GM12892 (cell line): ENCODE data around the gene YBX2.
"Not testable (repeated sequence)": the region's sequence is repeated elsewhere in the genome, so short reads cannot be mapped to it uniquely, and the experiment has no call there.

Experiments
- DNase-seq: peaks from one replicate; pipeline ENCODE4 v3.0.0; 2011; ENCODE audit not compliant: insufficient read length
- FAIRE-seq: peaks from 2 replicates; lab custom pipeline; 2011; peaks lifted over from hg19 to GRCh38; lab: Jason Lieb, UNC
- POLR2A ChIP-seq: IDR thresholded peaks from 2 replicates; pipeline ENCODE4 v1.6.1; 2011; ENCODE audit warnings: low read depth, low read length, control low read depth
- POLR2AphosphoS5 ChIP-seq: IDR thresholded peaks from 2 replicates; pipeline ENCODE4 v1.6.1; 2011; ENCODE audit warnings: low read depth, low read length, control low read depth
- TAF1 ChIP-seq: IDR thresholded peaks from 2 replicates; pipeline ENCODE4 v1.6.1; 2011; ENCODE audit warnings: low read depth, mild to moderate bottlenecking, control low read depth, low read length, borderline replicate concordance

Gene YBX2

DNA sequence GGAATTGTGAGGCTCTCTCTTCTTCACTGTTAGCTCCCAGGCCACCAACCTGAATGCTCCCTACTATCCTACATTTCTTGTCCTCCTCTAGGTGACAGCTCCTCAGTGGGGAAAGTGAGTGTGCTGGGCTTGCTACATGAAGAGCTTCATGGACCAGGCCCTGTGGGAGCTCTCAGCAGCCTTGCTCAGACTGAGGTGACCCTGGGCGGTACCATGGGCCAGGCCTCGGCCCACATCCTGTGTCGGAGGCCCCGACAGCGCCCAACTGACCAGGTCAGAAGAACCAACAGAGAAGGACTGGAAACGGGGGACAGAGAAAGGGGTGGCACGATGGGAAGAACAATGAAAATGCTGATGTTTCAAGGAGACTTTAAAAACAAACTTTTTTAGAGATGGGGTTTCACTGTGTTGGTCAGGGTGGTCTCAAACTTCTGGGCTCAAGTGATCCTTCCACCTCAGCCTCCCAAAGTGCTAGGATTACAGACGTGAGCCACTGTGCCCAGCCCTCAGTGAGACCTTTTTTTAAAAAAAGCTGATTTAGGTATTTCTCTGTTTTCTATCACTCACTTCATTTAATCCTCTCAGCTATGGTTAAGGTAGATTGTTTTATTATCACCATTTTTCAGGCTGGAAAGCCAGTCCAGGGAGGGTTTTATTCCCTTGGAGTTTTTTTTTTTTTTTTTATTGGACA, 37.5 kb downstream of the YBX2 start:
- no peak for FAIRE-seq
- DNase-seq: no peak
- TF ChIP-seq TAF1 (no peak), POLR2AphosphoS5 (no peak), POLR2A (no peak)

DNA sequence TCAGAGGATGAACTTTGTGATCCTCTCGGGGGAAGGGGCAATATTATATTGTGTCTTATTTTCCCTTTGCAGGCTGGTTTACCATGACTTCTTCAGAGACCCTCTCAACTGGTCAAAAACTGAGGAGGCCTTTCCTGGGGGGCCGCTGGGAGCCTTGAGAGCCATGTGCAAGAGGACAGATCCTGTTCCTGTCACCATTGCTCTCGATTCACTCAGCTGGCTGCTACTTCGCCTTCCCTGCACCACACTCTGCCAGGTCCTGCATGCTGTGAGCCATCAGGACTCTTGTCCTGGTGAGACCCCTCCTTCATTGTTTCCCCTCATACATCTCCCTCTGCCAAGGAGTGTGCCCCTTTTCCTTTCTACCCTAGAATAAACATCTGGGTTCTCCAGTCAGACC, 39.9 kb downstream of the YBX2 start:
- no peak for DNase-seq
- no peak for FAIRE-seq
- TF ChIP-seq POLR2AphosphoS5 (no peak), TAF1 (no peak), POLR2A (no peak)

DNA sequence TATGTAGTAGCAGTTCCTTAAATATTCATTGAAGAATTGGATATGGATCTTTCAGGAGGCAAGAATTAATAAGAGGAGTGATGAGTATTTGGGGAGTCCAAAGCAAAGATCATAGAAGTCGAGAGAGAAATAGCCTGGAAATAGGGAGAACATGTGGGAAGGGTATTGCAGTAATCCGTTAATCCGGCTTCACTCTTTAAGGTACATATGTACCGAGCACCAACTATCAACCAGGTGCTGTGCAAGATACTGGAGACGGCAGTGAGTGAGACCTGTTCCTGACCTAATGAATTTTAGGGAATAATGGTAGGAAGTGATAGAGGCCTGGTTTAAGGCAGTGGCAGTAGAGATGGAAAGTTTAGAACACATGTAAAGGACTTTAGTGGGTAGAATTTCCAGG, 41.4 kb downstream of the YBX2 start:
- TF ChIP-seq POLR2A (no peak), TAF1 (no peak)
- FAIRE-seq (no peak), DNase-seq (no peak)

DNA sequence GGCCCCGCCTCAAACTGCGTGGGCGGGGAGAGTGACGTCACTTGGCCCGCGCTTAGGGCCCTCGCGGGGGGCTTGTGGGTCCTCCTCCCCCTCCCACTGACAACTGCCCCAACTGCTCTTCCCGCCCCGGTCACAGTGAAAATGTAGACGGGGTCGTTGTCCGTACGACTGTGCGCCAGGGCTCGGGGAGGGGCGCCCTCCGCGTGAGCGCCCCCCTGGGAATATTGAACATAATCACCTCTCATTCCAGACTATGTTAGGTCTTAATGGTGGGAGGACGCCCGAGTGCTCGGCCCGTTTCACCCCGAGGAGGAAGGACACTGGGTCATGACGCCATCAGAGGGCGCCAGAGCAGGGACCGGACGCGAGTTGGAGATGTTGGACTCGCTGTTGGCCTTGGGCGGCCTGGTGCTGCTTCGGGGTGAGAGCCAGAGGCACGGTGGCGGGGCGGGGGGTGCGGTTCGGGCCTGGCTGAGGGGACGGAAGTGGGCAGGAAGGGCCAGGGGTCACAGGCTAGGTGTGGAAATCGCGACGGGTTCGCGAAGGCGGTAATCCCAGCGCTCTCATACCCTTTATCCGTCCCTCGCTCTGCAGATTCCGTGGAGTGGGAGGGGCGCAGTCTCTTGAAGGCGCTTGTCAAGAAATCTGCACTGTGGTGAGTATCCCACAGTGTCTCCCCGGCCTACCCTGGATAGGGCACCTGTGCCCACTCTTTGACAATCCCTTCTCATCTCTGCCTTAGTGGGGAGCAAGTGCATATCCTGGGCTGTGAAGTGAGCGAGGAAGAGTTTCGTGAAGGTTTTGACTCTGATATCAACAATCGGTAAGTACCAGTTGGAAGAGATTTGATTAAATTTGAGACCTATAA, 42.0 kb downstream of the YBX2 start, which contains the start of gene ELP5:
Gene ELP5 (plus strand): TSS at position 40 of the 868 bp plus-strand sequence. CDS start 336 bp downstream, at position 376.
- peak; percentile 83 for TF ChIP-seq POLR2A
- peak; percentile 88 for TF ChIP-seq POLR2AphosphoS5
- peak; percentile 82 for TF ChIP-seq TAF1
- FAIRE-seq (no peak), DNase-seq (peak; percentile 93)

DNA sequence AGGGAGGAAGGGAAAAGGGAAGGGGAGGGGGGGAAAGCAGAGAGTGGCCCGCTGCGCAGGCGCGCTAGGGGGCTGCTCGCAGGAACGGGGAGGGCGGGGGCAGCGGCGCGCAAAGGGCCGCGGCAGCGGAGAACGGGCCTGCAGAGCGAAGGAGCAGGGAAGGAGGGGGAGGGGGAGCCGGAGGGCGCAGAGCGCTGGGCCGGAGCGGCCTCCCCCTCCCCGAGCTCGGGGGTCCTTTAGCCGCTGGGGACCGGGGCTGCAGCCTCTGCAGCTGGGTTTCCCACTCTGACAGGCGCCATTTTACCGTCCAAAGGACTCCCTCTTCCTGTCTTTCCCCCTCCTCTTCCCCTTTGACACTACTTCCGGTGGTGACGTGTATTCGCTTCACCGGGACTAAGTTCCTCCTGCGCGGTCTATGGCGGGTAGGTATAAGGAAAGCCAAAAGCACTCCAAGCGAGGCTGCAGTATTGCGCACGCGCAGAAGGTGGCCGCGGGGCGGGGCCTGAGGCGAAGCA, 42.7 kb downstream of the YBX2 start, which contains the start of gene CTDNEP1:
Gene CTDNEP1 (minus strand): TSS at position 74 of the 515 bp plus-strand sequence. CDS start 438 bp downstream, outside the sequence.
- FAIRE-seq: peak; percentile 100
- peak; percentile 94 for DNase-seq
- TF ChIP-seq POLR2A: peak; percentile 69
- TF ChIP-seq TAF1: peak; percentile 86
- TF ChIP-seq POLR2AphosphoS5: no peak

DNA sequence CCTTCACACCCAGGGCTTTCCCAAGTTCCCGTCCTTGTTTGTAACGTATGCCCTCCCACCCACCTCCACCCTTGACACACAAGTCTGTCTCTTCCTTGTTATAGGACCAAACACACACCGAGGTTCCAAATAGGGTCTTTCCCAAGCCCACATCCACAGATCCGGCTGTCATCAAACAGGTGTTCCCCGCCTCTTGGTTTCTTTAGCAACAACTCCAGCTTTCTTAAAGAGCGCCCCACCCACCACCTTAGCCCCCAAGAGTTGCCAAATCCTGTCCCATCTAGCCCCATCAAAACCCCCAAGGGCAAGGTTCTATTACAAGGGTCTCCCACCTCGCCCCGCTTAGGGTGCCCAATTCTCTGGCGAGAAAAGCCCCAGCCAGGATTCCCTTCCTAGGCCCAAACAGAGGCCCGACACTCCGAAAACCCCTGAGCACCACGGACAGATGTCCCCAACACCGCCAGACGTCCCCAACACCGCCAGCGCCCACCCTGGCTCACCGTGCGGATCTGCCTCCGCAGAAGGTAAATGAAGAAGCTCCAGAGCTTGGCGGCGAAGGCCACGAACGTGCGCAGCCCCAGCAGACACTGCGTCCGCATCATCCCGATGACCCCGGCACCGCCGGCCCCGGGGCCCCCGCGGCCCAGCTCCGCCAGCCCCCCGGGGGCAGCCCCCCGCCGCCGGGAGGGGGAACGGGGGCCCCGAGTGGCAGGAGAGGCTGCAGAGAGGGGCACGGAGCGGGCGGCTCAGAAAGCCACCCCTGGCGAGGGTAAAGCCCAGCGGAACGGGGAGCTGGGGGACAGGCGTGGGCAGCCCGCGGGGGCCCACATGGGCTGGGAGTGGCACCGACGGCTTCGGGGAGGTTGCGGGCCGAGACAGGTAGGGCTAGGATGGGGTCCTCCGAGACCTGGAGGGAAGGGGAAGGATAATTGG, 43.5 kb downstream of the YBX2 start:
- no peak for DNase-seq
- peak; percentile 75 for FAIRE-seq
- TF ChIP-seq POLR2AphosphoS5 (no peak; the same call in 1 of the 2 replicates), POLR2A (peak; percentile 10; the same call in 1 of the 2 replicates), TAF1 (no peak)

DNA sequence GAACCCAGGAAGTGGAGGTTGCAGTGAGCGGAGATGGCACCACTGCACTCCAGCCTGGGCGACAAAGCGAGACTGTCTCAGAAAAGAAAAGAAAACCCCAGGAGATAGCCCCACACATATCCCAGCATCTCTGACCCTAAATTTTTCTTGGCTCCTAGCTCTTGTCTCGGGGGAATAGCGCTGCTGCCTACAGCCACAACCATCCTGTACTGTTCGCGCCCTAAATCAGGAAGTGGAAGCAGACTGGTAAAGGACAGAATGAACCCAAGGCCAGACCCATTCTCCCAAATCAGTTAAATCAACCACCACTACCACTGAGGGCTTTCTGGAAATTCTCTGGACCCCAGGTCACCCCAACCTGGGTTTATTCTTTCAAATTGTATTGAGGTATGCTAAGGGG, 44.6 kb downstream of the YBX2 start:
- FAIRE-seq (no peak), DNase-seq (no peak)
- no peak for TF ChIP-seq TAF1
- no peak; the same call in 1 of the 2 replicates for TF ChIP-seq POLR2AphosphoS5
- no peak for TF ChIP-seq POLR2A

DNA sequence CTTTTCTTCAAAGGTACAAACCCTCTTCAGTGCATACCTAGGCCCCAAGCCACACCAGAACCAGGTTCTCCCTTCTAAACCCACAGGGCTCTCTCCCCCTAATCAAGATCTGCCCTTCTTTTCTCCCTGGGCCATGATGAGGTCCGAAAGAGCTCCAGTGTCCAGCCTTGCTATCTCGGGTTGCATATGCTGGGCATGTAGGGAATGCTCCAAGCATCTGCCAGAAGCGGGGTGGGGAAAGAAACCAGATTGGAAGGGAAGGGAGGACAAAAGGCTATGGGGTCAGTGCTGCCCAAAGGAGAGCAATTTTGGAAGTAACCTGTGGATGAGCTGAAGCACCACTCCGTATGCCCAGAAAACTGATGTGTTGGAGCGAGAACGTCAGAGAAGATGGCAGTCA, 45.2 kb downstream of the YBX2 start:
- TF ChIP-seq TAF1 (no peak), POLR2AphosphoS5 (no peak), POLR2A (no peak)
- no peak for DNase-seq
- FAIRE-seq: no peak

DNA sequence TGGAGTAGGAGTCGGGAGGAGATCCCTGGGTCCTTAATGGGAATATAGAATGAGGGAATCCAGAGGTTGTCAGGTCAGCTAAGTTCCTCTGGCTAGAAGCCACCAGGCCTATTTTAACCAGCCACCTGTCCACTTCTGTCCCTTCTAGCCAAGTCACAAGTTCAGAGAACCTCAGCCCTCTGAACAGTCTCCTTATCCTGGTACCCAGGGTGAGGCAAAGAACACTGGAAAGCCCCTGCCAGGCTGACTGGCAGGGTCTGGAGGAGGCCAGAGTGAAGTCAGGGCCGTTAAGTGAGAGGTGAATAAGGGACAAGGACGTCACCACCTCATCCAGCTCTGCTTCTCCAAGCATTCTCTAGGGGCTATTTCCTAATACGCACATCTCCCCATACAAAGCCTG, 45.6 kb downstream of the YBX2 start:
- FAIRE-seq: no peak
- no peak for TF ChIP-seq TAF1
- TF ChIP-seq POLR2AphosphoS5: no peak
- TF ChIP-seq POLR2A: no peak
- DNase-seq: no peak

DNA sequence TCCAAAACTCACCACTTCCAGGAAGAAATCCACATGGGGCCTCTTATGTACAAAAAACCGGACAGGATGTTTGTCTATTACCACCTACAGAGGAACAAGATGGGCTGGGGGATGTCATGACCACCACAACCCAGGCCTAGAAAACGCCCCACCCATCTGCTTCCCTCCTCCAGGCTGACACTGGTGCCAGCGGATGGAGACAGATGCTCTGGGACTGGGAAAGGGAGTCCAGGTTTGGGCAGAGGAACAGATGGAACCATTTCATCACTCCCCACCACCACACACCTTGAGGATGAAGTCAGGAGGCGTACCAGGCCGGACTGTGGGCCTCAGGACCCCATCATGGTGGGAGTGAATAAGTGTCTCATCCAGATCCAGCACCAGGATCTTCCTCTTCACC, 47.7 kb downstream of the YBX2 start:
- DNase-seq: no peak
- no peak for FAIRE-seq
- TF ChIP-seq POLR2A: no peak
- TF ChIP-seq POLR2AphosphoS5: no peak
- no peak for TF ChIP-seq TAF1

DNA sequence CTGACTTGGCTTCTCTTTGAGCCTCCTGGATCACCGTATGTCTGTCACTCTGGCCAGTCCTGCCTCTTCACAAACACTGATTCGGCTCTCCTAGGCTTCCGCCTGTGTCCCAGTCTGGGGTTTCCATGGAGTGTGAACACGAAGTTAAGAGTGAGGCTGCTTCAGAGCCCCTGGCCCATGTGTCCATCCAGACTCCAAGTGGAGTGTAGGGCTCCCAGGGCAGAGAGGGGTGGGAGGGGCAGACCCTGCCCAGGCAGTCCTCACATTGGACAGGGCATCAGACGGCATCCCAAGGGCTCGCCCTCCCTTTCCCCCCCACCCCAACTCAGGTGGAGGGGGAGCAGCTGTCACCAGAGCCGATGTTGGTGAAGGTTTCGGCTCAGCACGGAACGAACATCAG, 50.6 kb downstream of the YBX2 start:
- FAIRE-seq, DNase-seq: not testable (repeated sequence)
